ENCODE measurements around the gene PCP4.

Gene PCP4

DNA sequence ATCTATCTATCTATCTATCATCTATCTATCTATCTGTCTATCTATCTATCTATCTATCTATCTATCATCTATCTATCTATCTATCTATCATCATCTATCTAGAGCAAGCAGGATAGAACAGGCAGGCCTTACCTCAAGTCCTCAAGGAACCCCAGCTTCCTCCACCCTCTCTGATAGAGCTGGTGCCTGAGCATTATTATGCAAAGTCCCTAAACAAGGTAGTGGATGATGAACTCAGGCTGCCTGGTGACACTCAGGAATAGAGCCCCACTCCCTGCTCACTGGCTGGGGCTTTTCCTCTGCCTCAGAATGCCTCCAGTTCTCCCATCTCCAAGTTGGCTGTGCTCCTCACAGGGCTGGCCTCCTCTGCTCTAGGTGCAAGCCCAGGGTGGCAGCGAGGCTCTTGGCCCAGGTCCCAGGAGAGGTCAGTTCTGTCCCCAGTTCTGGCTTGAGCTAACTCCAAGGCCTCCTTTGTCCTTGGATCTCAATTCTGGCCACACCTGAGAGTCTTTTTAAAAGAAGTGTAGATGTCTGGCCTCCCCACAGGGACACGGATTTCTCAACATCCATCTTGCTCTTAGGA is 60.2 kb downstream of the PCP4 start:
- DNase-seq (ENCODE audit: low read depth) = no peak
- TF ChIP-seq, protein P1, sequence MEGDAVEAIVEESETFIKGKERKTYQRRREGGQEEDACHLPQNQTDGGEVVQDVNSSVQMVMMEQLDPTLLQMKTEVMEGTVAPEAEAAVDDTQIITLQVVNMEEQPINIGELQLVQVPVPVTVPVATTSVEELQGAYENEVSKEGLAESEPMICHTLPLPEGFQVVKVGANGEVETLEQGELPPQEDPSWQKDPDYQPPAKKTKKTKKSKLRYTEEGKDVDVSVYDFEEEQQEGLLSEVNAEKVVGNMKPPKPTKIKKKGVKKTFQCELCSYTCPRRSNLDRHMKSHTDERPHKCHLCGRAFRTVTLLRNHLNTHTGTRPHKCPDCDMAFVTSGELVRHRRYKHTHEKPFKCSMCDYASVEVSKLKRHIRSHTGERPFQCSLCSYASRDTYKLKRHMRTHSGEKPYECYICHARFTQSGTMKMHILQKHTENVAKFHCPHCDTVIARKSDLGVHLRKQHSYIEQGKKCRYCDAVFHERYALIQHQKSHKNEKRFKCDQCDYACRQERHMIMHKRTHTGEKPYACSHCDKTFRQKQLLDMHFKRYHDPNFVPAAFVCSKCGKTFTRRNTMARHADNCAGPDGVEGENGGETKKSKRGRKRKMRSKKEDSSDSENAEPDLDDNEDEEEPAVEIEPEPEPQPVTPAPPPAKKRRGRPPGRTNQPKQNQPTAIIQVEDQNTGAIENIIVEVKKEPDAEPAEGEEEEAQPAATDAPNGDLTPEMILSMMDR (IDR thresholded peaks at IDR 0.05; ENCODE audit: insufficient read depth, low read depth, low read length, missing control alignments) = no peak
- no peak overlapping the region for H3K4me3 ChIP-seq (ENCODE audit: low read length)

DNA sequence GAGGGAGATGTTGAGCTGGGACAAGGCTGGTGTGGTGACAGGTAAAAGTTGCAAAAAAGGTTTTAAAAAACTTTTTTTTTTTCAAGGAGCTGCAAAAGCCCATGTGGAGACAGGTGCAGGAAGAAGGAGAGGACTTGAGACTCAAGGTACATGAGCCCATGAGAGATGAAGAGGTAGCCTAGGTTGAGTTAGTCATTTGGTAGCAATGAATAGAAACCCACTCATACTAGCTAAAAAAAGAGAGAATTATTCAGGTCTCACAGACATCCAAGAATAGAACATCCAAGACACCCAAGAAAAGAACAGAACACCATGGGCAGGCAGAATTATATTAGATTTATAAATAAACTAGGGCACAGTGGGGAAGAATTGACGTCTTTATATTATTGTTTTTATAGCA is 65.1 kb downstream of the PCP4 start:
- H3K4me3 ChIP-seq (ENCODE audit: low read length) = no peak overlapping the region
- TF ChIP-seq, protein P1 (IDR thresholded peaks at IDR 0.05; ENCODE audit: insufficient read depth, low read depth, low read length, missing control alignments) = no peak
- DNase-seq (ENCODE audit: low read depth) = no peak

DNA sequence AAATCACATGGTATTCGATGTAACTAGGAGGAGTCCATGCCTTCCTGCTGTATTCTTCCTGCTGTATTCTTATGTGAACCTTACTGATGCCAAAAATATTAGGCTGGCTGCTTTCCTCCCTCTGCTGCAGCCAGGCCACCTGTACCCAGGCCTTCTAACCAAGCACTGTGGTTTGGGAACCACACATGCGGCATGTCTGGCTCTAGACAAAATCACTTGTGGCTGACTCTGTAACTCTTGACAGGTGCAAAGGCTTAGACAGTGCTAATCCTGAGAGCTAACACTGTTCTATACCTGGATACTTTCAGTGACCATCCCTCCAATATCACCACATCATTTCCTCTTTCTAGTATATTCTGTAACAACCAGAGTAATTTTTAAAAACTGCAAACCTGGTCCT is 67.7 kb downstream of the PCP4 start:
- TF ChIP-seq, protein P1 (IDR thresholded peaks at IDR 0.05; ENCODE audit: insufficient read depth, low read depth, low read length, missing control alignments) = no peak
- no peak for DNase-seq (ENCODE audit: low read depth)
- H3K4me3 ChIP-seq (ENCODE audit: low read length) = no peak overlapping the region

DNA sequence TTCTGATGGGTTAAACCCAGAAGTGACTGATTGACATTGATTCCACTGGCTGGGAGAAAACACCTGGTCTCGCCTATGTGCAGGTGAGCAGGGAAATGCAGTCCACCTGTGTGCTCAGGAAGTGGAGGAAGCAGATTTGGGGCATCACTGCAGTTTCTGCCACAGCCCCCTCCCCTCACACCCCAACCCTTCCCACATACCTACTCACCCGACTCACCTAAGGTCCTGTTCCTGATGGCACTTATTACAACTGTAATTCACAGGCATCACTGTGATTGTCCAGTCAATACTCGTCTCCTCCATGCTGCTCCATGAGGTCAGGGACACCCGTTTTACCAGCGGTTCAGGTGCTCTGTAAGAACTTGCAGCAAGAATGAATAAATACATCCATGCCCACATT is 68.5 kb downstream of the PCP4 start:
- H3K4me3 ChIP-seq (ENCODE audit: low read length) = no peak overlapping the region
- DNase-seq (ENCODE audit: low read depth) = no peak
- TF ChIP-seq, protein P1 (IDR thresholded peaks at IDR 0.05; ENCODE audit: insufficient read depth, low read depth, low read length, missing control alignments) = no peak

DNA sequence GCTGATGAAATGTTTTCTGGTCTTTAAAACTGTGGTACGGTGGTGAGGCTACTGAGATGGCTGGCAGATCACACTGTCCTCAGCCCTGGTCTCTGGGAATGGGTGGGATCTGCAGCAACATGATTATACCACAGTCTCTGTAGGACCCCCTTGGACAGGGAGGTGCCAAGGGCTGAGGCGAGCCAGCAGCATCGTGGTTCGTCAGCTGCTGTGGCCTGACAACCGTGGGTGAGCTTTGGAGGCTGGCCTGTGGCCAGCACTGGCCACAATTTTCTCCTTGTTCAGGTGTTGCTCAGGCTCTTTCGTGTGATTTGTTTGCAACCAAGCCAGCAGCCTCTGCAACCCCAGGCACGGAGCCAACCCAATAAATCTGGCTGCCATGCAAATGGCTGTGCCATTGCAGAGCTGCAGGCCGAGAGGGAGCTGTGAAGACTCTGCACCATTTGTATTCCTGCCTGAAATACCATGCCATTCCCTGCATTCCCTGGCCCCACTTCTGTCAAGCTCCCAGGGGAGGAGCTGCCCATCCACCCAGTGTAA is 70.9 kb downstream of the PCP4 start:
- TF ChIP-seq, protein P1 (IDR thresholded peaks at IDR 0.05; ENCODE audit: insufficient read depth, low read depth, low read length, missing control alignments) = no peak
- H3K4me3 ChIP-seq (ENCODE audit: low read length) = no peak overlapping the region
- no peak for DNase-seq (ENCODE audit: low read depth)

DNA sequence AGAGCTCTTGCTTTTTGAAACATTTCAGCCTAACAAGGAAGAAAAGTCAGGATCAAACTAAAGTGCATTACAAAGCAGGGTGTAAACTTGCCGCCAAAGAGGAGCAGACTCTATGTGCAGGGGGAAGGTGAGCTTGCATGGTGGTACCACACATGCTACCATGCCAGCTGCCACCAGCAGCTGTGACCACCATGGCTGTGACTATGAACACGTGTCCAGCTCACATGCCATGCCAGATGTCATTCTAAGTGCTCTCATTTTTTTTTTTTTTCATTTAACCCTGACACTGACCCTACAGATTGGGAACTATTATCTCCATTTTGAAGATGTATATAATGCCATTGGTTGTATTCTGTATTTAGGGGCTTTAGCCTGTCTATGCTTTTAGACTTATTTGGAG is 79.0 kb downstream of the PCP4 start:
- TF ChIP-seq, protein P1 (IDR thresholded peaks at IDR 0.05; ENCODE audit: insufficient read depth, low read depth, low read length, missing control alignments) = no peak
- DNase-seq (ENCODE audit: low read depth) = no peak
- no peak overlapping the region for H3K4me3 ChIP-seq (ENCODE audit: low read length)

DNA sequence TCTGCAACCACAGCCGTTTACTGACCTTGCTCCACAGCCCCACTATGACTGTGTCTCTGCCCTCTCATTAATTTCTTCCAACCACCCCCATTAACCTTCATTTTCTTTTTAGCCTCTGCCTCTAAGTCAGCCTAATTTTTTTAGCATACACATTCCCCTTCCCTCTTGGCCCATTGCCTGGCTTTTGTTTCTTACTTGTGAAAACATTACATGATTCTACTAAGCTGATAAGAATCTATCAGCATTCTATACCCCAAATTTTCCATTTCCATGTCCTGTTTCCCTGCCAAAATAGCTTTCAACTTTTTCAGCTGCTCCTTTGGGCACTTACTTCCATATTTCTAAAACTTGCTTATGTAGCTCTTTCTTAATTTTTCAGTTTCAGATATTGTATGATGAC is 79.8 kb downstream of the PCP4 start:
- DNase-seq (ENCODE audit: low read depth) = no peak
- H3K4me3 ChIP-seq (ENCODE audit: low read length) = no peak overlapping the region
- TF ChIP-seq, protein P1 (IDR thresholded peaks at IDR 0.05; ENCODE audit: insufficient read depth, low read depth, low read length, missing control alignments) = no peak

All from epithelial cell of esophagus (primary cell).